ENCODE measurements around the gene TRPV2. TPM values are rescaled to one million over a fixed set of nuclear protein-coding genes. Genes with fewer than 3 reads are reported as not detected.
A peak's percentile ranks its signal among the peaks of the same experiment; 100 is the strongest.

TRPV2 gene
- total RNA-seq, 4 donors from 2014 or later = 3.2 to 12.5 (median 6.5) TPM

- TF ChIP-seq CTCF (IDR thresholded peaks at IDR 0.05) (no peak), POLR2A (IDR thresholded peaks at IDR 0.05) (no peak)
- intact Hi-C loops (cut with DNase I) = no loop called here
Observed at GRCh38 chr17:16473044-16474011, 58.0 kb downstream of the TRPV2 start.

GRCh38 chr17:16474012-16474725 lies 58.8 kb downstream of the TRPV2 start:
- no peak for TF ChIP-seq CTCF (IDR thresholded peaks at IDR 0.05)
- TF ChIP-seq POLR2A (IDR thresholded peaks at IDR 0.05) = no peak
- WGBS, 2 donors = 86 to 88% methylated on average over 13 of the region's 13 CpGs
- Histone ChIP-seq H3K27ac (no peak overlapping the region), H3K27me3 (no peaks in the 10 kb centered on the region), H3K4me1 (peaks cover 7 to 19% of the 10 kb centered on the region in 2 donors), H3K4me3 (replicated peaks in 1 of 3) (no peak overlapping the region), H3K9me3 (no peaks in the 10 kb centered on the region), H3K36me3 (no peaks in the 10 kb centered on the region)
- intact Hi-C loops (cut with DNase I) = no loop called here
- DNase-seq = no peak

More at GRCh38 chr17:16473044-16474011, 58.0 kb downstream of the TRPV2 start:
- Histone ChIP-seq H3K36me3 (no peaks in the 10 kb centered on the region), H3K4me3 (replicated peaks in 1 of 3) (no peak overlapping the region), H3K27ac (no peak overlapping the region), H3K27me3 (no peaks in the 10 kb centered on the region), H3K9me3 (no peaks in the 10 kb centered on the region), H3K4me1 (peaks cover 7 to 15% of the 10 kb centered on the region in 2 donors)
- no peak for DNase-seq
- 82 to 89% methylated on average over 15 to 16 of the region's 20 CpGs for WGBS, 2 donors

- Histone ChIP-seq H3K27ac (no peak overlapping the region), H3K36me3 (no peaks in the 10 kb centered on the region), H3K9me3 (no peaks in the 10 kb centered on the region), H3K27me3 (no peaks in the 10 kb centered on the region), H3K4me1 (peaks cover 7 to 22% of the 10 kb centered on the region in 2 donors), H3K4me3 (replicated peaks in 1 of 3) (no peak overlapping the region)
- no peak for TF ChIP-seq CTCF (IDR thresholded peaks at IDR 0.05)
- no peak for TF ChIP-seq POLR2A (IDR thresholded peaks at IDR 0.05)
- 89 to 90% methylated on average over 4 of the region's 4 CpGs for WGBS, 2 donors
- intact Hi-C loops (cut with DNase I) = no loop called here
- DNase-seq = no peak
Observed at GRCh38 chr17:16475179-16475704, 59.9 kb downstream of the TRPV2 start.

- intact Hi-C loops (cut with DNase I) = no loop called here
- H3K4me1 ChIP-seq = peaks cover 7 to 23% of the 10 kb centered on the region in 2 donors
- TF ChIP-seq CTCF (IDR thresholded peaks at IDR 0.05) (no peak), POLR2A (IDR thresholded peaks at IDR 0.05) (no peak)
Observed at GRCh38 chr17:16477255-16477654, 61.9 kb downstream of the TRPV2 start.

More at GRCh38 chr17:16477255-16477654, 61.9 kb downstream of the TRPV2 start:
- Histone ChIP-seq H3K36me3 (no peaks in the 10 kb centered on the region), H3K27ac (peak overlapping the region; percentile 32 to 46 (median 38)), H3K4me3 (replicated peaks in 1 of 3) (no peak overlapping the region), H3K27me3 (no peaks in the 10 kb centered on the region), H3K9me3 (no peaks in the 10 kb centered on the region)
- 34 to 48% methylated on average over 3 to 5 of the region's 5 CpGs for WGBS, 2 donors
- DNase-seq = peak; percentile 57 to 68
